ENCODE measurements around the gene ABRAXAS1. TPM values are rescaled to one million over a fixed set of nuclear protein-coding genes. Genes with fewer than 3 reads are reported as not detected.
"Not testable (repeated sequence)": the region's sequence is repeated elsewhere in the genome, so short reads cannot be mapped to it uniquely, and the experiment has no call there.

Gene ABRAXAS1
- total RNA-seq, 1 donor from 2014 or later: 64.2 TPM

GRCh38 chr4:83504996-83505395 lies 20.1 kb upstream of the ABRAXAS1 start:
- Histone ChIP-seq H3K4me3 (no peak overlapping the region), H3F3A (ENCODE audit: low read depth) (no peaks in the 10 kb centered on the region), H4K20me1 (ENCODE audit: low read depth) (no peaks in the 10 kb centered on the region), H3K27me3 (no peaks in the 10 kb centered on the region), H3K27ac (no peak overlapping the region), H3K4me1 (no peaks in the 10 kb centered on the region), H3K4me2 (no peak overlapping the region), H3K9me3 (ENCODE audit: low read depth) (no peaks in the 10 kb centered on the region), H2AFZ (replicated peaks) (no peak overlapping the region), H3K79me2 (ENCODE audit: low read depth) (no peaks in the 10 kb centered on the region), H3K36me3 (no peaks in the 10 kb centered on the region), H3K9ac (no peak overlapping the region)
- TF ChIP-seq EZH2 (IDR thresholded peaks at IDR 0.05) (no peak), EZH2phosphoT487 (IDR thresholded peaks at IDR 0.05) (no peak)
- TF ChIP-seq, protein P1, sequence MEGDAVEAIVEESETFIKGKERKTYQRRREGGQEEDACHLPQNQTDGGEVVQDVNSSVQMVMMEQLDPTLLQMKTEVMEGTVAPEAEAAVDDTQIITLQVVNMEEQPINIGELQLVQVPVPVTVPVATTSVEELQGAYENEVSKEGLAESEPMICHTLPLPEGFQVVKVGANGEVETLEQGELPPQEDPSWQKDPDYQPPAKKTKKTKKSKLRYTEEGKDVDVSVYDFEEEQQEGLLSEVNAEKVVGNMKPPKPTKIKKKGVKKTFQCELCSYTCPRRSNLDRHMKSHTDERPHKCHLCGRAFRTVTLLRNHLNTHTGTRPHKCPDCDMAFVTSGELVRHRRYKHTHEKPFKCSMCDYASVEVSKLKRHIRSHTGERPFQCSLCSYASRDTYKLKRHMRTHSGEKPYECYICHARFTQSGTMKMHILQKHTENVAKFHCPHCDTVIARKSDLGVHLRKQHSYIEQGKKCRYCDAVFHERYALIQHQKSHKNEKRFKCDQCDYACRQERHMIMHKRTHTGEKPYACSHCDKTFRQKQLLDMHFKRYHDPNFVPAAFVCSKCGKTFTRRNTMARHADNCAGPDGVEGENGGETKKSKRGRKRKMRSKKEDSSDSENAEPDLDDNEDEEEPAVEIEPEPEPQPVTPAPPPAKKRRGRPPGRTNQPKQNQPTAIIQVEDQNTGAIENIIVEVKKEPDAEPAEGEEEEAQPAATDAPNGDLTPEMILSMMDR (IDR thresholded peaks at IDR 0.05): no peak
- Mint-ChIP-seq H3K4me1 (no peaks in the 10 kb centered on the region), H3K36me3 (no peaks in the 10 kb centered on the region), H3K27me3 (ENCODE audit: insufficient read depth, low read depth) (no peaks in the 10 kb centered on the region), H3K27ac (no peak overlapping the region), H3K4me3 (no peak overlapping the region), H3K9me3 (no peaks in the 10 kb centered on the region)
- DNase-seq (ENCODE audit: low spot score): no peak

DNA sequence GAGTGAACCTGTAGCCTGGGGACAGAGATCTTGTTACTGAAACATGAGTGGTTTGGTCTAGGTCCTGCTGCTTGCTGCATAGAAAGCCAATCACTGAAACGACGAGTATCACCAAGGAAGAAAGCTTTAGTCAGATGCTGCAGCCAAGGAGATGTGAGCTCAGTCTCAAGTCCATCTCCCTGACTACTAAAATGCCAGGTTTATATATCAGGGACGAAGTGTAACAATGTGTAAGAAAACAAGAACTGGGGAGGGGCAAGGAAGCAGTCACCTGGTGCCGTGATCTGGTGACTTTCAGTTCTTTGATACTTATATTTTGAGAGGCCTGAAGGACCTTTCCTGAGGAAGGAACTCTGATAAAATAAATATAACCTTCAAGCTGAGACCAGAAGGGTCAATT lies 19.6 kb upstream of the ABRAXAS1 start:
- no peaks in the 10 kb centered on the region for H3K27me3 ChIP-seq
- H3K36me3 ChIP-seq: no peaks in the 10 kb centered on the region
- no peaks in the 10 kb centered on the region for H3K9me3 ChIP-seq (ENCODE audit: low read depth)
- no peaks in the 10 kb centered on the region for H4K20me1 ChIP-seq (ENCODE audit: low read depth)
- H3K4me2 ChIP-seq: no peak overlapping the region
- no peak for DNase-seq (ENCODE audit: low spot score)
- no peak for TF ChIP-seq EZH2 (IDR thresholded peaks at IDR 0.05)
- H3K27ac ChIP-seq: no peak overlapping the region
- Mint-ChIP-seq H3K36me3 (no peaks in the 10 kb centered on the region), H3K27me3 (ENCODE audit: insufficient read depth, low read depth) (no peaks in the 10 kb centered on the region), H3K9me3 (no peaks in the 10 kb centered on the region), H3K4me1 (no peaks in the 10 kb centered on the region), H3K27ac (no peak overlapping the region), H3K4me3 (no peak overlapping the region)
- H3K79me2 ChIP-seq (ENCODE audit: low read depth): no peaks in the 10 kb centered on the region
- H3K9ac ChIP-seq: no peak overlapping the region
- no peak overlapping the region for H2AFZ ChIP-seq (replicated peaks)
- no peak overlapping the region for H3K4me3 ChIP-seq
- H3K4me1 ChIP-seq: no peaks in the 10 kb centered on the region
- H3F3A ChIP-seq (ENCODE audit: low read depth): no peaks in the 10 kb centered on the region

DNA sequence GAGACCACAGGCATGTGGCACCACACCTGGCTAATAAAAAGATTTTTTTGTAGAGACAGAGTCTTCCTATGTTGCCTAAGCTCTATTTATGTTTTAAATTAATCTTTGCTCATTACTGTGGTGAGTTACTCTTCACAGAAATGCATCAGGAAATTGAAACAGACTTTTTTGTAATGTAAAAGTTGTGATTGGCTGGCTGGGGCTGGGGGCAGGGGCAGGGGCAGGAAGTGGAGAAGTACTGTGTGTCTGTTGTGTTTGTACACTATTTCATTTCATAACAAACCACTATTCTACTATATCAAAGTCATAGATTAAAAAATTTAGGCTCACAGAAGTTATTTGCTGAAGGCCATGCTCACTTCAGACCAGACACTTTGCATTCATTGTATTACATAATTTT lies 19.1 kb upstream of the ABRAXAS1 start:
- no peaks in the 10 kb centered on the region for H3K4me1 ChIP-seq
- H3K36me3 ChIP-seq: no peaks in the 10 kb centered on the region
- no peak overlapping the region for H3K4me3 Mint-ChIP-seq
- no peaks in the 10 kb centered on the region for H4K20me1 ChIP-seq (ENCODE audit: low read depth)
- no peaks in the 10 kb centered on the region for H3K27me3 ChIP-seq
- H3K4me2 ChIP-seq: no peak overlapping the region
- H3K9me3 Mint-ChIP-seq: no peaks in the 10 kb centered on the region
- DNase-seq (ENCODE audit: low spot score): no peak
- no peak for TF ChIP-seq EZH2 (IDR thresholded peaks at IDR 0.05)
- TF ChIP-seq, protein P1 (IDR thresholded peaks at IDR 0.05): no peak
- no peak for TF ChIP-seq EZH2phosphoT487 (IDR thresholded peaks at IDR 0.05)
- no peaks in the 10 kb centered on the region for H3F3A ChIP-seq (ENCODE audit: low read depth)
- no peaks in the 10 kb centered on the region for H3K79me2 ChIP-seq (ENCODE audit: low read depth)
- no peak overlapping the region for H3K27ac ChIP-seq
- H3K9ac ChIP-seq: no peak overlapping the region
- H3K9me3 ChIP-seq (ENCODE audit: low read depth): no peaks in the 10 kb centered on the region
- H2AFZ ChIP-seq (replicated peaks): no peak overlapping the region
- H3K4me1 Mint-ChIP-seq: no peaks in the 10 kb centered on the region
- no peaks in the 10 kb centered on the region for H3K27me3 Mint-ChIP-seq (ENCODE audit: insufficient read depth, low read depth)
- no peak overlapping the region for H3K27ac Mint-ChIP-seq
- H3K36me3 Mint-ChIP-seq: no peaks in the 10 kb centered on the region
- no peak overlapping the region for H3K4me3 ChIP-seq

DNA sequence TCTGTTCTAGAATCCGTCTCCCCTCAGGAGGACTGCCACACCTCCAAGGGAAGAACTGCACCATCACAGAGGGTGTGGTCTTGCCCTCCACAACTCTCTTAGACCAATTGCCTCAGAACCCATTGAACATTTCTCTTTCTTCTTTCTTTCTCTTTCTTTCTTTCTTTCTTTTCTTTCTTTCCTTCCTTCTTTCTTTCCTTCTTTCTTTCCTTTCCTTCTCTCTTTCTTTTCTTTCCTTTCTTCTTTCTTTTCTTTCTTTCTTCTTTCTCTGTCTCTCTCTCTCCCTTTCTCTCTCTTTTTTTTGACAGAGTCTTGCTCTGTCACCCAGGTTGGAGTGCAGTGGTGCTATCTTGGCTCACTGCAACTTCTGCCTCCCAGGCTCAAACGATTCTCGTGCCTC lies 16.8 kb upstream of the ABRAXAS1 start:
- H3K27me3 Mint-ChIP-seq (ENCODE audit: insufficient read depth, low read depth); H3K36me3 Mint-ChIP-seq; H3K4me3 Mint-ChIP-seq; H3K27ac Mint-ChIP-seq; H3K4me2 ChIP-seq; H3K4me3 ChIP-seq; H2AFZ ChIP-seq (replicated peaks); H3K9me3 ChIP-seq (ENCODE audit: low read depth); H3F3A ChIP-seq (ENCODE audit: low read depth); H4K20me1 ChIP-seq (ENCODE audit: low read depth); H3K9me3 Mint-ChIP-seq; DNase-seq (ENCODE audit: low spot score); H3K36me3 ChIP-seq; H3K27ac ChIP-seq; H3K9ac ChIP-seq; H3K27me3 ChIP-seq; H3K4me1 Mint-ChIP-seq; H3K4me1 ChIP-seq; H3K79me2 ChIP-seq (ENCODE audit: low read depth): not testable (repeated sequence)

All from neural progenitor cell (in vitro differentiated cells).